GM21447 (cell line): ENCODE results near the gene APOBEC3G.
"Not testable (repeated sequence)": the region's sequence is repeated elsewhere in the genome, so short reads cannot be mapped to it uniquely, and the experiment has no call there.

ENCODE experiments used
- ATAC-seq: cut with Tn5 transposase; IDR thresholded peaks from one replicate; pipeline ENCODE4 v1.9.1; 2021; ENCODE audit not compliant: unreplicated experiment

Gene APOBEC3G

GRCh38 chr22:39066442-39067276 lies 10.4 kb upstream of the APOBEC3G start:
- not testable (repeated sequence) for ATAC-seq

- ATAC-seq = no peak
Observed at GRCh38 chr22:39068033-39068785, 8.9 kb upstream of the APOBEC3G start.

- no peak for ATAC-seq
Observed at GRCh38 chr22:39070186-39070585, 6.9 kb upstream of the APOBEC3G start.

GRCh38 chr22:39072581-39072981 lies 4.5 kb upstream of the APOBEC3G start:
- ATAC-seq = not testable (repeated sequence)

GRCh38 chr22:39073981-39074380 lies 3.1 kb upstream of the APOBEC3G start:
- ATAC-seq = no peak

GRCh38 chr22:39076155-39077025 lies 685 bp upstream of the APOBEC3G start:
- not testable (repeated sequence) for ATAC-seq

- not testable (repeated sequence) for ATAC-seq
Observed at GRCh38 chr22:39077912-39078311, 837 bp downstream of the APOBEC3G start.

GRCh38 chr22:39078329-39078728 lies 1.3 kb downstream of the APOBEC3G start:
- ATAC-seq = no peak

GRCh38 chr22:39079054-39079637 lies 2.1 kb downstream of the APOBEC3G start:
- not testable (repeated sequence) for ATAC-seq

- no peak for ATAC-seq
Observed at GRCh38 chr22:39080052-39080762, 3.1 kb downstream of the APOBEC3G start.

- no peak for ATAC-seq
Observed at GRCh38 chr22:39081016-39081415, 3.9 kb downstream of the APOBEC3G start.

- no peak for ATAC-seq
Observed at GRCh38 chr22:39081598-39081997, 4.5 kb downstream of the APOBEC3G start.

- ATAC-seq = no peak
Observed at GRCh38 chr22:39083212-39084165, 6.4 kb downstream of the APOBEC3G start.

GRCh38 chr22:39084666-39085065 lies 7.6 kb downstream of the APOBEC3G start:
- no peak for ATAC-seq

- no peak for ATAC-seq
Observed at GRCh38 chr22:39087098-39087497, 10.0 kb downstream of the APOBEC3G start.

- ATAC-seq = no peak
Observed at GRCh38 chr22:39087881-39088684, 11.0 kb downstream of the APOBEC3G start.

- no peak for ATAC-seq
Observed at GRCh38 chr22:39088685-39089032, 11.6 kb downstream of the APOBEC3G start.

GRCh38 chr22:39089928-39090327 lies 12.9 kb downstream of the APOBEC3G start:
- ATAC-seq = no peak
